Chondrocyte (in vitro differentiated cells): Measurements from ENCODE around the gene CNBD2. TPM values are rescaled to one million over a fixed set of nuclear protein-coding genes. Genes with fewer than 3 reads are reported as not detected.
"Not testable (repeated sequence)": the region's sequence is repeated elsewhere in the genome, so short reads cannot be mapped to it uniquely, and the experiment has no call there.

Experiments
- DNase-seq: peaks from one replicate; pipeline ENCODE4 v3.0.0; 2021; ENCODE audit warnings: mixed read lengths, low spot score
- H3K27ac Mint-ChIP-seq: one replicate; pipeline ENCODE4 v1.8.0; 2021; ENCODE audit warnings: mild to moderate bottlenecking, moderate library complexity, mixed read lengths; ENCODE audit not compliant: unreplicated experiment
- H3K27me3 Mint-ChIP-seq: 2 replicates; pipeline ENCODE4 v1.8.0; 2021; ENCODE audit warnings: low read depth, mixed read lengths
- H3K36me3 Mint-ChIP-seq: 2 replicates; pipeline ENCODE4 v1.8.0; 2021; ENCODE audit warnings: low read depth, mixed read lengths
- H3K4me1 Mint-ChIP-seq: 2 replicates; pipeline ENCODE4 v1.8.0; 2021; ENCODE audit warnings: low read depth, mild to moderate bottlenecking, mixed read lengths
- H3K4me3 Mint-ChIP-seq: one replicate; pipeline ENCODE4 v1.8.0; 2021; ENCODE audit warnings: mild to moderate bottlenecking, moderate library complexity, mixed read lengths; ENCODE audit not compliant: unreplicated experiment
- H3K9me3 Mint-ChIP-seq: 2 replicates; pipeline ENCODE4 v1.8.0; 2021; ENCODE audit warnings: low read depth, mixed read lengths
- total RNA-seq: library from RNA; stranded (reverse); gene quantifications from 3 replicates; pipeline ENCODE4 v1.2.1, GENCODE V29; 2021
- TF ChIP-seq, protein P1 (sequence below): fragments of 200-600 bp; sonication (generic); IDR thresholded peaks from 2 replicates; pipeline ENCODE4 v1.5.0; 2021; ENCODE audit warnings: antibody characterized with exemption, mild to moderate bottlenecking, moderate library complexity

The CNBD2 gene
- total RNA-seq, 1 donor from 2014 or later = 3.3 TPM

DNA sequence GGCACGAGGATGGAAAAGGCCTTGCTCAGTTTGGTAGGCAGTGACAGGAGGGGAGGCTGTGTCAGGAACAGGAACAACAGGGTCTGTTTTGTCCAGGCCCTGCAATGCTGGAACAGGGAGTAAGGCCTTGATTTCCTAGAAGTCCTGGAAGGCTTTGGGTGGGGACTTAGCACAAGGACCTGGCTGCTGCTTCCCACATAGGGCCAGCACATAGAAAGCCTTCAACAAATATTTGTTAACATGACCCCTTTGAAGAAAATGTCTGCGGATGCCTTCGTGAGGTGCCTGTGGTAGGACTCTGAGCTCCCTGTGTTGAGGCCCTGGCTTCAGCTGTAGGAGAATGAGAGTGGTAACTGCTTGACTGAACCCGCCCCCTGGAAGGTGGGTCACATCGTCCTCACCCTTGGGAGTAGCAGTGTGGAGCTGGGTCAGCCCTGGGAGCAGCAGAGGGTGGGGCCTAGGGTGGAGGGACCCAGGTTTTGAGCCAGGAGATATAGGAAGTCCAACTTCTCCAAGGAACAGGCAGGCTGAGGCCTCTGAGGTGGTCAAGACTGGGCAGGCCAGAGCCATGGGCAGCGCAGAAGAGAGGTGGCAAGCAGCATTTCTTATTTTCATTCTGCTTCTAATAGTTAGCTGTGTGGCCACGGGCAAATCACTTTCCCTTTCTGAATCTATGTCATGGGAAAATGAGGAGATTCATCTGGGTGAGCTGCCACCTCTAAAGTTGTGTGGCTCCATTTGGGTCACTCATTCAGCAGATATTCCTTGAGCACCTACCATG lies 50.0 kb downstream of the CNBD2 start:
- H3K4me3 Mint-ChIP-seq = no peak overlapping the region

GRCh38 chr20:36026131-36026530 lies 57.7 kb downstream of the CNBD2 start:
- not testable (repeated sequence) for H3K27me3 Mint-ChIP-seq, H3K27ac Mint-ChIP-seq, H3K4me1 Mint-ChIP-seq, H3K4me3 Mint-ChIP-seq, DNase-seq, H3K9me3 Mint-ChIP-seq, H3K36me3 Mint-ChIP-seq

More for the DNA sequence above, 50.0 kb downstream of the CNBD2 start:
- no peaks in the 10 kb centered on the region for H3K9me3 Mint-ChIP-seq
- TF ChIP-seq, protein P1, sequence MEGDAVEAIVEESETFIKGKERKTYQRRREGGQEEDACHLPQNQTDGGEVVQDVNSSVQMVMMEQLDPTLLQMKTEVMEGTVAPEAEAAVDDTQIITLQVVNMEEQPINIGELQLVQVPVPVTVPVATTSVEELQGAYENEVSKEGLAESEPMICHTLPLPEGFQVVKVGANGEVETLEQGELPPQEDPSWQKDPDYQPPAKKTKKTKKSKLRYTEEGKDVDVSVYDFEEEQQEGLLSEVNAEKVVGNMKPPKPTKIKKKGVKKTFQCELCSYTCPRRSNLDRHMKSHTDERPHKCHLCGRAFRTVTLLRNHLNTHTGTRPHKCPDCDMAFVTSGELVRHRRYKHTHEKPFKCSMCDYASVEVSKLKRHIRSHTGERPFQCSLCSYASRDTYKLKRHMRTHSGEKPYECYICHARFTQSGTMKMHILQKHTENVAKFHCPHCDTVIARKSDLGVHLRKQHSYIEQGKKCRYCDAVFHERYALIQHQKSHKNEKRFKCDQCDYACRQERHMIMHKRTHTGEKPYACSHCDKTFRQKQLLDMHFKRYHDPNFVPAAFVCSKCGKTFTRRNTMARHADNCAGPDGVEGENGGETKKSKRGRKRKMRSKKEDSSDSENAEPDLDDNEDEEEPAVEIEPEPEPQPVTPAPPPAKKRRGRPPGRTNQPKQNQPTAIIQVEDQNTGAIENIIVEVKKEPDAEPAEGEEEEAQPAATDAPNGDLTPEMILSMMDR = no peak
- peaks cover 23% of the 10 kb centered on the region for H3K4me1 Mint-ChIP-seq
- peak overlapping the region; percentile 92 for H3K27ac Mint-ChIP-seq
- DNase-seq = no peak
- no peaks in the 10 kb centered on the region for H3K36me3 Mint-ChIP-seq
- H3K27me3 Mint-ChIP-seq = no peaks in the 10 kb centered on the region

GRCh38 chr20:36028106-36028808 lies 59.9 kb downstream of the CNBD2 start:
- TF ChIP-seq, protein P1 = no peak
- no peak for DNase-seq
- Mint-ChIP-seq H3K27me3 (no peaks in the 10 kb centered on the region), H3K4me3 (no peak overlapping the region), H3K36me3 (no peaks in the 10 kb centered on the region), H3K9me3 (no peaks in the 10 kb centered on the region), H3K4me1 (peaks cover 10% of the 10 kb centered on the region), H3K27ac (no peak overlapping the region)

DNA sequence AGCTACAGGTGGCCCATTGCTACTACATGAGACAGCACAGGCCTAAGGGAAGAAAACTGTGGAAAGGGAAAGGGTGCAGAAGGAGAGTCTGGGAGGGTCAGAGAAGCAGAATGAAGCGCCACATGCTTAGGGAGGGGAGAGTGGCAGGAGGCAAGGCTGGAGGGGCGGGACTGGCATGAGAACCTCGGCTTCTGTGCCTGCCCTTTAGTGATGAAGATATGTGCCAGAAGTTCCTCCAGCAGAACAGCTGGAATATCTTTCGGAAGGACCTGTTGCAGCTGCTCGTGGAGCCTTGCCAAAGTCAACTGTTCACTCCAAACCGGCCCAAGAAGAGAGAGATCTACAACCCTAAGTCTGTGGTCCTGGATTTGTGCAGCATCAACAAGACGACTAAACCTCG lies 61.8 kb downstream of the CNBD2 start:
- H3K4me3 Mint-ChIP-seq = no peak overlapping the region
- no peak for DNase-seq
- H3K27me3 Mint-ChIP-seq = no peaks in the 10 kb centered on the region
- H3K9me3 Mint-ChIP-seq = no peaks in the 10 kb centered on the region
- peaks cover 10% of the 10 kb centered on the region for H3K4me1 Mint-ChIP-seq
- H3K27ac Mint-ChIP-seq = no peak overlapping the region
- no peaks in the 10 kb centered on the region for H3K36me3 Mint-ChIP-seq
- TF ChIP-seq, protein P1 = no peak

GRCh38 chr20:36031806-36032205 lies 63.4 kb downstream of the CNBD2 start:
- TF ChIP-seq, protein P1 = no peak
- no peak overlapping the region for H3K4me3 Mint-ChIP-seq
- no peak for DNase-seq
- no peak overlapping the region for H3K27ac Mint-ChIP-seq
- no peaks in the 10 kb centered on the region for H3K9me3 Mint-ChIP-seq
- no peaks in the 10 kb centered on the region for H3K36me3 Mint-ChIP-seq
- H3K4me1 Mint-ChIP-seq = peaks cover 10% of the 10 kb centered on the region
- H3K27me3 Mint-ChIP-seq = no peaks in the 10 kb centered on the region
